Breast epithelium (tissue), 4 donors: ENCODE results near the gene CNOT11. TPM values are rescaled to one million over a fixed set of nuclear protein-coding genes. Genes with fewer than 3 reads are reported as not detected.

Experiments used
- DNase-seq, 2 donors: peaks; one replicate each; pipeline ENCODE4 v3.0.0-alpha.2; 2019; ENCODE audit warnings: low spot score in 2 of 2
- H3K27ac ChIP-seq, 2 donors: fragments of 200-600 bp; sonication (generic) in 1 of 2; one replicate each; pipeline ENCODE4 v1.5.1; 2016 to 2019; ENCODE audit warnings: mild to moderate bottlenecking in 1 of 2
- H3K27me3 ChIP-seq, 2 donors: fragments of 200-600 bp; sonication (generic) in 1 of 2; one replicate each; pipeline versions ENCODE4 v1.5.1 to v1.6.0; 2017 to 2019; ENCODE audit warnings: control low read depth in 1 of 2, mild to moderate bottlenecking in 1 of 2
- H3K36me3 ChIP-seq: fragments of 200-600 bp; one replicate; pipeline ENCODE4 v1.5.1; 2019
- H3K4me1 ChIP-seq, 2 donors: fragments of 200-600 bp; sonication (generic); one replicate each; pipeline ENCODE4 v1.5.1; 2016 to 2019; ENCODE audit warnings: control low read depth in 1 of 2
- H3K4me3 ChIP-seq, 3 donors: fragments of 200-600 bp; sonication (generic); 1 replicate in 2 of 3; 2 replicates in 1 of 3; pipeline ENCODE4 v1.5.1; 2016 to 2019; ENCODE audit warnings: mild to moderate bottlenecking in 3 of 3, moderate library complexity in 2 of 3
- H3K9me3 ChIP-seq, 2 donors: fragments of 200-600 bp; sonication (generic) in 1 of 2; one replicate each; pipeline ENCODE4 v1.5.1; 2016 to 2019; ENCODE audit warnings: control low read depth in 1 of 2
- CTCF ChIP-seq, 3 donors: fragments of 450-650 bp; IDR thresholded peaks; one replicate each; pipeline ENCODE4 v1.5.1; 2016 to 2017; ENCODE audit warnings: antibody characterized with exemption in 3 of 3, mild to moderate bottlenecking in 3 of 3, moderate library complexity in 3 of 3
- POLR2A ChIP-seq: fragments of 450-650 bp; IDR thresholded peaks from one replicate; pipeline ENCODE4 v1.6.1; 2016; ENCODE audit warnings: antibody characterized with exemption, mild to moderate bottlenecking, moderate library complexity
- POLR2AphosphoS5 ChIP-seq, 3 donors: sonication (generic); formaldehyde crosslinking; IDR thresholded peaks; one replicate each; pipeline ENCODE4 v1.6.1; 2017; ENCODE audit warnings: antibody characterized with exemption in 3 of 3
- intact Hi-C: fragments of 100-400 bp; cut with DNase I; formaldehyde crosslinking; loops from one replicate; pipeline ENCODE4 v1.15.1; 2023; ENCODE audit warnings: low total_unique reads
- total RNA-seq, 3 donors: library from RNA; depleted of rRNA; stranded (reverse); fragments of >200 nt; gene quantifications; one replicate each; pipeline ENCODE4 v1.1.0, GENCODE V29; 2016

CNOT11 gene
- total RNA-seq, 3 donors from 2014 or later, result 19.2 to 33.1 (median 23.9) TPM

GRCh38 chr2:101297383-101297782, 44.7 kb downstream of the CNOT11 start:
- Histone ChIP-seq H3K36me3 (no peaks in the 10 kb centered on the region), H3K27me3 (no peaks in the 10 kb centered on the region), H3K4me1 (peaks cover 0 to 6% of the 10 kb centered on the region in 2 donors), H3K9me3 (no peaks in the 10 kb centered on the region), H3K4me3 (no peak overlapping the region), H3K27ac (no peak overlapping the region)
- intact Hi-C loops, result no loop called here
- TF ChIP-seq CTCF (IDR thresholded peaks at IDR 0.05), result no peak
- no peak for TF ChIP-seq POLR2A
- TF ChIP-seq POLR2AphosphoS5 (IDR thresholded peaks at IDR 0.05), result no peak
- DNase-seq, result no peak

- H3K4me1 ChIP-seq, result peaks cover 0 to 6% of the 10 kb centered on the region in 2 donors
- intact Hi-C loops, result loop anchor here (1.0 kb wide), 1 partner anchor 21 kb away; no protein-coding TSS in a partner anchor
- TF ChIP-seq POLR2A, result no peak
- no peak for TF ChIP-seq CTCF (IDR thresholded peaks at IDR 0.05)
- no peak for TF ChIP-seq POLR2AphosphoS5 (IDR thresholded peaks at IDR 0.05)
These were observed 46.9 kb downstream of the CNOT11 start for GRCh38 chr2:101299604-101300003.

GRCh38 chr2:101300164-101300563, 47.5 kb downstream of the CNOT11 start:
- Histone ChIP-seq H3K27me3 (no peaks in the 10 kb centered on the region), H3K36me3 (no peaks in the 10 kb centered on the region), H3K4me3 (no peak overlapping the region), H3K4me1 (peaks cover 0 to 8% of the 10 kb centered on the region in 2 donors), H3K9me3 (no peaks in the 10 kb centered on the region), H3K27ac (no peak overlapping the region)
- no peak for DNase-seq
- intact Hi-C loops, result loop anchor here (1.0 kb wide), 1 partner anchor 22 kb away; no protein-coding TSS in a partner anchor
- no peak for TF ChIP-seq CTCF (IDR thresholded peaks at IDR 0.05)
- TF ChIP-seq POLR2AphosphoS5 (IDR thresholded peaks at IDR 0.05), result no peak
- TF ChIP-seq POLR2A, result no peak

More at GRCh38 chr2:101299604-101300003, 46.9 kb downstream of the CNOT11 start:
- H3K9me3 ChIP-seq, result no peaks in the 10 kb centered on the region
- H3K36me3 ChIP-seq, result no peaks in the 10 kb centered on the region
- no peak for DNase-seq
- no peak overlapping the region for H3K27ac ChIP-seq
- no peaks in the 10 kb centered on the region for H3K27me3 ChIP-seq
- no peak overlapping the region for H3K4me3 ChIP-seq

- Histone ChIP-seq H3K4me1 (peaks cover 0 to 14% of the 10 kb centered on the region in 2 donors), H3K9me3 (no peaks in the 10 kb centered on the region), H3K27ac (no peak overlapping the region), H3K36me3 (no peaks in the 10 kb centered on the region), H3K4me3 (no peak overlapping the region), H3K27me3 (no peaks in the 10 kb centered on the region)
- DNase-seq, result no peak
- TF ChIP-seq CTCF (IDR thresholded peaks at IDR 0.05) (no peak), POLR2AphosphoS5 (IDR thresholded peaks at IDR 0.05) (no peak), POLR2A (no peak)
- intact Hi-C loops, result loop anchor here (1.0 kb wide), 1 partner anchor 23 kb away; no protein-coding TSS in a partner anchor
These were observed 48.1 kb downstream of the CNOT11 start for GRCh38 chr2:101300836-101301235.

- TF ChIP-seq CTCF (IDR thresholded peaks at IDR 0.05) (no peak), POLR2AphosphoS5 (IDR thresholded peaks at IDR 0.05) (no peak), POLR2A (no peak)
- Histone ChIP-seq H3K27ac (no peak overlapping the region), H3K4me1 (peaks cover 0 to 18% of the 10 kb centered on the region in 2 donors), H3K9me3 (no peaks in the 10 kb centered on the region), H3K27me3 (no peaks in the 10 kb centered on the region), H3K36me3 (no peaks in the 10 kb centered on the region), H3K4me3 (no peak overlapping the region)
- DNase-seq, result no peak
- intact Hi-C loops, result no loop called here
These were observed 49.3 kb downstream of the CNOT11 start for GRCh38 chr2:101302016-101302415.
